T1000 (cell line): ENCODE measurements around the gene NOMO2.
A peak's percentile ranks its signal among the peaks of the same experiment; 100 is the strongest.
"Not testable (repeated sequence)": the region's sequence is repeated elsewhere in the genome, so short reads cannot be mapped to it uniquely, and the experiment has no call there.

Experiments
- DNase-seq: peaks from one replicate; lab custom pipeline; 2025; ENCODE audit warnings: mixed read lengths; lab: John Stamatoyannopoulos, UW

Gene NOMO2

GRCh38 chr16:18561727-18562314 lies at the start of gene NOMO2:
Gene NOMO2 (minus strand): TSS chr16:18562097. CDS start chr16:18562040, 57 bp downstream.
- DNase-seq, result not testable (repeated sequence)

- not testable (repeated sequence) for DNase-seq
Measured at GRCh38 chr16:18610147-18610803, 48.4 kb upstream of the NOMO2 start.

GRCh38 chr16:18608271-18608670 lies 46.4 kb upstream of the NOMO2 start:
- not testable (repeated sequence) for DNase-seq

GRCh38 chr16:18603572-18604246 lies 41.8 kb upstream of the NOMO2 start:
- DNase-seq, result not testable (repeated sequence)

- DNase-seq, result not testable (repeated sequence)
Measured at GRCh38 chr16:18598582-18598981, 36.7 kb upstream of the NOMO2 start.

- DNase-seq, result not testable (repeated sequence)
Measured at GRCh38 chr16:18597734-18598133, 35.8 kb upstream of the NOMO2 start.

GRCh38 chr16:18597319-18597718 lies 35.4 kb upstream of the NOMO2 start:
- not testable (repeated sequence) for DNase-seq

- not testable (repeated sequence) for DNase-seq
Measured at GRCh38 chr16:18595796-18596195, 33.9 kb upstream of the NOMO2 start.

- peak; percentile 40 for DNase-seq
Measured at GRCh38 chr16:18594880-18595279, 33.0 kb upstream of the NOMO2 start.

GRCh38 chr16:18593904-18594303 lies 32.0 kb upstream of the NOMO2 start:
- not testable (repeated sequence) for DNase-seq

GRCh38 chr16:18592982-18593381 lies 31.1 kb upstream of the NOMO2 start:
- not testable (repeated sequence) for DNase-seq

- DNase-seq, result not testable (repeated sequence)
Measured at GRCh38 chr16:18591908-18592307, 30.0 kb upstream of the NOMO2 start.

- not testable (repeated sequence) for DNase-seq
Measured at GRCh38 chr16:18591441-18591840, 29.5 kb upstream of the NOMO2 start.

GRCh38 chr16:18589806-18590205 lies 27.9 kb upstream of the NOMO2 start:
- not testable (repeated sequence) for DNase-seq

GRCh38 chr16:18586560-18587540 lies 25.0 kb upstream of the NOMO2 start:
- DNase-seq, result not testable (repeated sequence)

GRCh38 chr16:18585789-18586188 lies 23.9 kb upstream of the NOMO2 start:
- not testable (repeated sequence) for DNase-seq

- DNase-seq, result no peak
Measured at GRCh38 chr16:18582902-18583301, 21.0 kb upstream of the NOMO2 start.

GRCh38 chr16:18580396-18580795 lies 18.5 kb upstream of the NOMO2 start:
- not testable (repeated sequence) for DNase-seq

GRCh38 chr16:18579261-18579660 lies 17.4 kb upstream of the NOMO2 start:
- not testable (repeated sequence) for DNase-seq

- not testable (repeated sequence) for DNase-seq
Measured at GRCh38 chr16:18577942-18578341, 16.0 kb upstream of the NOMO2 start.

- DNase-seq, result not testable (repeated sequence)
Measured at GRCh38 chr16:18575945-18576344, 14.0 kb upstream of the NOMO2 start.
